T-cell (primary cell): Measurements from ENCODE around the gene ENTREP1. TPM values are rescaled to one million over a fixed set of nuclear protein-coding genes. Genes with fewer than 3 reads are reported as not detected.
"Not testable (repeated sequence)": the region's sequence is repeated elsewhere in the genome, so short reads cannot be mapped to it uniquely, and the experiment has no call there.

Experiments
- ATAC-seq, 4 experiments: fragments of 200-7000 bp in 3 of 4; fragments of 150-1000 bp in 1 of 4; cut with Tn5 transposase; replicated peaks in 1 of 4; 1 replicate in 3 of 4; 2 replicates in 1 of 4; pipeline ENCODE4 v1.10.0; 2021; ENCODE audit warnings: moderate library complexity in 3 of 4, mild to moderate bottlenecking in 2 of 4, moderate number of reproducible peaks in 1 of 4
- CTCF ChIA-PET, 2 donors: fragments of 300-600 bp; sonication (Branson Sonifier 250); formaldehyde crosslinking; loops; one replicate each; lab custom pipeline; 2022; ENCODE audit warnings: antibody characterized with exemption in 2 of 2; lab: Charles Lee
- POLR2A ChIA-PET, 2 donors: fragments of 300-600 bp; sonication (Branson Sonifier 250); formaldehyde crosslinking; loops; one replicate each; lab custom pipeline; 2022; ENCODE audit warnings: antibody characterized with exemption in 2 of 2; lab: Charles Lee
- DNase-seq, 35 experiments: peaks; one replicate each; pipeline versions ENCODE4 v3.0.0 to v3.0.0-alpha.2; 2013 to 2023
- H3K27ac ChIP-seq: one replicate; pipeline ENCODE4 v1.5.1; 2013; ENCODE audit warnings: low read length
- H3K27me3 ChIP-seq, 2 experiments: replicated peaks in 1 of 2; 1 replicate in 1 of 2; 2 replicates in 1 of 2; pipeline versions ENCODE4 v1.6.1 to v1.7.0; 2013; ENCODE audit warnings: low read length in 1 of 2, mixed read lengths in 1 of 2; ENCODE audit not compliant: control insufficient read depth in 2 of 2, insufficient read depth in 2 of 2; ENCODE audit errors: extremely low read depth in 1 of 2
- H3K36me3 ChIP-seq, 2 donors: 1 replicate in 1 of 2; 2 replicates in 1 of 2; pipeline versions ENCODE4 v1.6.1 to v1.7.0; 2013; ENCODE audit warnings: low read length in 1 of 2; ENCODE audit not compliant: control insufficient read depth in 2 of 2, insufficient read depth in 1 of 2; ENCODE audit errors: extremely low read depth in 1 of 2
- H3K4me1 ChIP-seq, 2 experiments: 1 replicate in 1 of 2; 2 replicates in 1 of 2; pipeline versions ENCODE4 v1.6.1 to v1.7.0; 2013; ENCODE audit warnings: low read length in 2 of 2, mixed read lengths in 1 of 2; ENCODE audit not compliant: insufficient read depth in 2 of 2, control insufficient read depth in 1 of 2; ENCODE audit errors: extremely low read depth in 1 of 2
- H3K4me3 ChIP-seq, 2 donors: 1 replicate in 1 of 2; 2 replicates in 1 of 2; pipeline versions ENCODE4 v1.5.1 to v1.7.0; 2013; ENCODE audit warnings: mild to moderate bottlenecking in 2 of 2, low read length in 1 of 2, moderate library complexity in 1 of 2; ENCODE audit not compliant: control insufficient read depth in 1 of 2; ENCODE audit errors: extremely low read depth in 1 of 2
- H3K9me3 ChIP-seq: 2 replicates; pipeline ENCODE4 v1.7.0; 2013
- H3K27ac Mint-ChIP-seq, 2 donors: one replicate each; pipeline ENCODE4 v1.8.0; 2020 to 2021; ENCODE audit warnings: mild to moderate bottlenecking in 2 of 2, mixed read lengths in 2 of 2
- H3K27me3 Mint-ChIP-seq, 2 donors: one replicate each; pipeline ENCODE4 v1.8.0; 2021 to 2022; ENCODE audit warnings: mixed read lengths in 2 of 2
- H3K36me3 Mint-ChIP-seq: one replicate; pipeline ENCODE4 v1.8.0; 2021; ENCODE audit warnings: mixed read lengths
- H3K4me1 Mint-ChIP-seq, 3 donors: one replicate each; pipeline ENCODE4 v1.8.0; 2020 to 2022; ENCODE audit warnings: mixed read lengths in 3 of 3, mild to moderate bottlenecking in 1 of 3
- H3K4me3 Mint-ChIP-seq, 3 donors: one replicate each; pipeline ENCODE4 v1.8.0; 2020 to 2022; ENCODE audit warnings: mild to moderate bottlenecking in 3 of 3, mixed read lengths in 3 of 3, moderate library complexity in 3 of 3
- H3K9me3 Mint-ChIP-seq, 3 donors: one replicate each; pipeline ENCODE4 v1.8.0; 2020 to 2022; ENCODE audit warnings: mixed read lengths in 3 of 3
- WGBS: methylation state at CpG from one replicate; pipeline ENCODE4 v1.1.5; 2013; ENCODE audit warnings: missing lambda C conversion rate; ENCODE audit not compliant: insufficient coverage; 5-methylcytosine and 5-hydroxymethylcytosine counted together
- total RNA-seq, 35 experiments: library from RNA in 6 of 35; stranded (reverse) in 6 of 35; fragments of 120-200 nt in 1 of 35; gene quantifications; one replicate each; pipeline versions ENCODE4 v1.2.1 to v1.2.4 and lab custom pipeline; 2013 to 2026

ENTREP1 gene
- total RNA-seq, 5 donors from 2014 or later (not counting 1 experiment from before 2014, with no cell fraction given) = 0.13 to 0.16 TPM; not detected in 3

DNA sequence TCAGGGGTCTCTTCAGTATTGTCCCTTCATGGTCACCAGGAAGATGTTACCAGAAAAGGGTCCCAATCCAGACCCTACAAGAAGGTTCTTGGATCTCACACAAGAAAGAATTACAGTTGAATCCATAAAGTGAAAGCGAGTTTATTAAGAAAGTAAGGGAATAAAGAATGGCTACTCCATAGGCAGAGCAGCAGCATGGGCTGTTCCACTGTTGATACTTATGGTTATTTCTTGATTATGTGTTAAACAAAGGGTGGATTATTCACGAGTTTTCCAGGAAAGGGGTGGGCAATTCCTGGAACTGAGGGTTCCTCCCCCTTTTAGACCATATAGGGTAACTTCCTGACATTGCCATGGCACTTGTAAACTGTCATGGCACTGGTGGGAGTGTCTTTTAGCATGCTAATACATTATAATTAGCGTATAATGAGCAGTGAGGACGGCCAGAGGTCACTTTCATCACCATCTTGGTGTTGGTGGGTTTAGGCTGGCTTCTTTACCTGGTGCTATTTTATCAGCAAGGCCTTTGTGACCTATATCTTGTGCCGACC, 18.0 kb upstream of the ENTREP1 start:
- H3K36me3 Mint-ChIP-seq, H3K36me3 ChIP-seq, POLR2A ChIA-PET, H3K9me3 ChIP-seq, H3K4me3 ChIP-seq, DNase-seq, H3K4me3 Mint-ChIP-seq, ATAC-seq, H3K27me3 ChIP-seq, CTCF ChIA-PET, H3K4me1 Mint-ChIP-seq, H3K27ac Mint-ChIP-seq, H3K27ac ChIP-seq, H3K4me1 ChIP-seq, H3K9me3 Mint-ChIP-seq: not testable (repeated sequence)
- H3K27me3 Mint-ChIP-seq = peaks cover 4 to 21% of the 10 kb centered on the region in 2 donors
- WGBS = 94% methylated on average over 2 of the region's 5 CpGs

DNA sequence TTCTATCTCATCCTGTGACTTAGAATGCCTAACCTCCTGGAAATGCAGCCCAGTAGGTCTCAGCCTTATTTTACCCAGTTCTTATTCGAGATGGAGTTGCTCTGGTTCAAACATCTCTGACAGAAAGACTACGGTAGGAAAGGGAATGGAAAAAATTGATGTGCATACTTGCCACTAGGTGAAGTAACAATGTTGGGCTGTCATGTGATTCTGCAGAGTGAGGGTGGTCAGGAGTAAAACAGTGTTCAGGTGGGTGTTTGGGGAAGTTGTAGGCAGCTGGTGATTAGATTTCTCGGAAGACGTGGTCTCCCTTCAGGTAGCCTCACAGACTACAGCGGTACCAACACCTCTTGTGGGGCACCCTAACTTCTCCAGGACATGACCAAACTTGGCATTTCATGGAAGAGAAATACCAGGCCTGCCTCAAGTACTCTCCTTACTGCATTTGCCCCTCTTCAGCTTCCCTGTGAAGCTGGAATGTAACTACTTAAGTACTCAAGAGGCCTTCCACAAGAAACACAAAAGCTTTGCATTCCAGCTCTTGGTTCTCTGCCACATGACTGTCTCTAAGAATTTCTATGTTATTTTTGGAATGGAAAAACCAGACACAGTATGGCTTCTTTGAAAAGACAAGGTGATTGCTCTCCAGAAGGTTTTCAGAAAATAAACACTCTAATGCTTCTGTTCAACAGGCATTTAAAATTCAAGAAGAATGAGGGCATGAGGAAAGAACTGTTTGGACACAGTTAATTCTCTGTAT, 17.4 kb upstream of the ENTREP1 start:
- Histone ChIP-seq H3K36me3 (no peaks in the 10 kb centered on the region), H3K9me3 (no peaks in the 10 kb centered on the region), H3K27ac (no peak overlapping the region), H3K4me1 (no peaks in the 10 kb centered on the region), H3K27me3 (no peaks in the 10 kb centered on the region), H3K4me3 (no peak overlapping the region)
- no peak overlapping the region for H3K4me3 Mint-ChIP-seq
- ChIA-PET CTCF (no interaction called here), POLR2A (no interaction called here)
- H3K36me3 Mint-ChIP-seq = no peaks in the 10 kb centered on the region
- no peak overlapping the region for H3K27ac Mint-ChIP-seq
- no peaks in the 10 kb centered on the region for H3K4me1 Mint-ChIP-seq
- no peak for ATAC-seq
- H3K27me3 Mint-ChIP-seq = peaks cover 5 to 21% of the 10 kb centered on the region in 2 donors
- no peak for DNase-seq
- 83% methylated on average over 5 of the region's 5 CpGs for WGBS
- peaks cover 6 to 8% (median 7%) of the 10 kb centered on the region in 3 donors for H3K9me3 Mint-ChIP-seq

DNA sequence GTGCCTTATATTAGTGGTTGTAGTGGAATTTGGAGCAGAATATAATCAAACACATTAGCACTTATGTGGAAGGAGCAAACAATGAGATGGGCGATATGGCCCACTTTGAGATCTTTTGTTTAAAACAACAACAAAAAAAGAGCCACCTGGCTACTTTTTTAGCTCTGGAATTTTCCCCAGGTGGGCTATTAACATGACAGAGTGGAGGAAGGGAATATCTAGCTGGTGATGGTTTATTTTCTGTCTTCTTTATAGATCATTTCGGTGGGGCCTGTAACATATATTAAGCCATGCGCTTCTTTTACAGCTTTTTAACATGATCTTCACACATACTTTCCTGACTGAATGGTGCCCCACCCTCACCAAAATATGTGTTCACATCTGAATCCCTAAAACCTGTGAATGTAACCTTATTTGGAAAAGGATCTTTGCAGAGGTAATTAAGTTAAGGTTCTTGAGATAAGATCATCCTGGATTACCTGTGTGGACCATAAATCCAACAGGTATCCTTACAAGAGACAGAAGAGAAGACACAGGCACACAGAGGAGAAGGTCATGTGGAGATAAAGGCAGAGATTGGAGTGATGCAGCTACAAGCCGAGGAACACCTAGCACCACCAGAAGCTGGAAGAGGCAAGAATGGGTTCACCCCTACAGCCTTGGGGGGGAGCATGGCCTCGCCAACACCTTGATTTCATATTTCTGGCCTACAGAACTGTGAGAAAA, 16.6 kb upstream of the ENTREP1 start:
- Histone ChIP-seq H3K9me3 (no peaks in the 10 kb centered on the region), H3K27ac (no peak overlapping the region), H3K27me3 (no peaks in the 10 kb centered on the region), H3K4me1 (no peaks in the 10 kb centered on the region), H3K4me3 (no peak overlapping the region), H3K36me3 (no peaks in the 10 kb centered on the region)
- Mint-ChIP-seq H3K27ac (no peak overlapping the region), H3K4me3 (no peak overlapping the region), H3K36me3 (no peaks in the 10 kb centered on the region), H3K27me3 (peaks cover 5 to 21% of the 10 kb centered on the region in 2 donors), H3K9me3 (peaks cover 7 to 10% (median 8%) of the 10 kb centered on the region in 3 donors), H3K4me1 (no peaks in the 10 kb centered on the region)
- WGBS = no CpG with 5 or more reads among the region's 5 CpGs
- POLR2A ChIA-PET = no interaction called here
- ATAC-seq (no peak), DNase-seq (no peak)
- CTCF ChIA-PET = no interaction called here

DNA sequence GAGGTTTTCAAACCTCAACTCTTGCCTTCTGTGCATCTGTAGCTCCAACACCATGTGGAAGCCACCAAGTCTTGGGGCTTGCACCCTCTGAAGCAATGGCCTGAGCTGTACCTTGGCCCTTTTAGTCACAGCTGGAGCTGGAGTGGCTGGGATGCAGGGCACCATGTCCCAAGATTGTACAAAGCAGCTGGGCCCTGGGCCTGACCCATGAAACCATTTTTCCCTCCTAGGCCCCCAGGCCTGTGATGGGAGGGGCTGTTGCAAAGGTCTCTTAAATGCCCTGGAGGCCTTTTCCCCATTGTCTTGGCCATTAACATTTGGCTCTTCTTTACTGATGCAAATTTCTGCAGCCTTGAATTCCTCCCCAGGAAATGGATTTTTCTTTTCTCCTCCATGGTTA, 11.8 kb upstream of the ENTREP1 start:
- Histone ChIP-seq H3K27me3 (peaks cover 0 to 4% of the 10 kb centered on the region in 2 experiments), H3K4me3 (no peak overlapping the region), H3K36me3 (no peaks in the 10 kb centered on the region), H3K4me1 (no peaks in the 10 kb centered on the region), H3K27ac (no peak overlapping the region), H3K9me3 (no peaks in the 10 kb centered on the region)
- CTCF ChIA-PET = no interaction called here
- Mint-ChIP-seq H3K4me1 (no peaks in the 10 kb centered on the region), H3K27ac (no peak overlapping the region), H3K27me3 (peaks cover 8 to 28% of the 10 kb centered on the region in 2 donors), H3K9me3 (peaks cover 13 to 18% (median 14%) of the 10 kb centered on the region in 3 donors), H3K36me3 (no peaks in the 10 kb centered on the region), H3K4me3 (no peak overlapping the region)
- DNase-seq (no peak), ATAC-seq (no peak)
- POLR2A ChIA-PET = no interaction called here

- Histone ChIP-seq H3K27me3 (peaks cover 0 to 4% of the 10 kb centered on the region in 2 experiments), H3K9me3 (no peaks in the 10 kb centered on the region), H3K27ac (no peak overlapping the region), H3K4me3 (no peak overlapping the region), H3K36me3 (no peaks in the 10 kb centered on the region), H3K4me1 (no peaks in the 10 kb centered on the region)
- Mint-ChIP-seq H3K4me1 (no peaks in the 10 kb centered on the region), H3K36me3 (no peaks in the 10 kb centered on the region), H3K27me3 (peaks cover 11 to 31% of the 10 kb centered on the region in 2 donors), H3K4me3 (no peak overlapping the region), H3K9me3 (peaks cover 13 to 18% (median 14%) of the 10 kb centered on the region in 3 donors), H3K27ac (no peak overlapping the region)
- CTCF ChIA-PET = interaction anchor here in 1 of 2 donors (0.9 kb wide), 1 partner anchor 9 kb away, joined by 3 read pairs; no protein-coding TSS in a partner anchor
- no peak for ATAC-seq
- DNase-seq = no peak
- no CpG with 5 or more reads among the region's 1 CpG for WGBS
- POLR2A ChIA-PET = no interaction called here
Measured at GRCh38 chr9:69314547-69314946, 10.5 kb upstream of the ENTREP1 start.

DNA sequence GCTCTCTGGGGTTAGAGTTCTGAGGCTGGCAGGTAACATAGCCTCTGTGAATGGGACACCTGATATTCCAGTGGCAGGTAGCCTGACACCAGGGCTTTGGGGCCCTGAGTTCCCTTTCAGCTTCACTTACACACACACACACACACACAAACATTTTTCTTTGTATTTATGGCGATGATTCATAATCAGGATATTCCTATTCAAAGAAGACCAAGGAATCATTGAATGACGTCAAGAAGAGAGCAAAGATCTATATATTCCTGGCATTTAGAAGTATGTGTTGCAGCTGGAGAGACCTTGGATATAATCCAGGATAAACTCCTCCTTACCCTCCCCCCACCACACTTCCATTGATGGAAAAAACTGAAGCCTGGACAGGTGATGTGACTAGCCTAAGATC, 7.9 kb upstream of the ENTREP1 start:
- ChIA-PET CTCF (no interaction called here), POLR2A (no interaction called here)
- WGBS = no CpG with 5 or more reads among the region's 2 CpGs
- Mint-ChIP-seq H3K27me3 (peaks cover 14 to 43% of the 10 kb centered on the region in 2 donors), H3K4me1 (no peaks in the 10 kb centered on the region), H3K9me3 (peaks cover 11 to 15% (median 11%) of the 10 kb centered on the region in 3 donors), H3K36me3 (no peaks in the 10 kb centered on the region), H3K4me3 (no peak overlapping the region), H3K27ac (no peak overlapping the region)
- H3K36me3 ChIP-seq = no peaks in the 10 kb centered on the region
- no peak overlapping the region for H3K4me3 ChIP-seq
- ATAC-seq (no peak), DNase-seq (no peak)
- no peaks in the 10 kb centered on the region for H3K9me3 ChIP-seq
- peaks cover 0 to 9% of the 10 kb centered on the region in 2 experiments for H3K27me3 ChIP-seq
- H3K4me1 ChIP-seq = no peaks in the 10 kb centered on the region
- H3K27ac ChIP-seq = no peak overlapping the region
